Non-pigmented ciliary epithelial cell (primary cell): ENCODE data around the gene CX3CR1.

Experiments used
- DNase-seq: peaks from one replicate; pipeline ENCODE4 v3.0.0-alpha.2; 2010; ENCODE audit warnings: low read depth

The CX3CR1 gene

GRCh38 chr3:39291903-39292329 lies 12.1 kb upstream of the CX3CR1 start:
- no peak for DNase-seq

- no peak for DNase-seq
Observed at GRCh38 chr3:39290255-39290654, 10.4 kb upstream of the CX3CR1 start.

GRCh38 chr3:39289107-39289506 lies 9.3 kb upstream of the CX3CR1 start:
- DNase-seq: no peak

GRCh38 chr3:39288300-39288808 lies 8.5 kb upstream of the CX3CR1 start:
- DNase-seq: peak; percentile 48

- DNase-seq: no peak
Observed at GRCh38 chr3:39287216-39288164, 7.7 kb upstream of the CX3CR1 start.

GRCh38 chr3:39286771-39287170 lies 6.9 kb upstream of the CX3CR1 start:
- DNase-seq: no peak

- DNase-seq: no peak
Observed at GRCh38 chr3:39285332-39285731, 5.5 kb upstream of the CX3CR1 start.

GRCh38 chr3:39284457-39284881 lies 4.6 kb upstream of the CX3CR1 start:
- no peak for DNase-seq

- no peak for DNase-seq
Observed at GRCh38 chr3:39282057-39282456, 2.2 kb upstream of the CX3CR1 start.

GRCh38 chr3:39281533-39281932 lies 1.7 kb upstream of the CX3CR1 start:
- no peak for DNase-seq

GRCh38 chr3:39280571-39280970 lies 735 bp upstream of the CX3CR1 start:
- DNase-seq: no peak

GRCh38 chr3:39278616-39278935 lies 1.3 kb downstream of the CX3CR1 start:
- DNase-seq: no peak

GRCh38 chr3:39277893-39278615 lies 1.8 kb downstream of the CX3CR1 start:
- no peak for DNase-seq

- DNase-seq: no peak
Observed at GRCh38 chr3:39276746-39277145, 3.1 kb downstream of the CX3CR1 start.

GRCh38 chr3:39275963-39276593 lies 3.8 kb downstream of the CX3CR1 start:
- no peak for DNase-seq

GRCh38 chr3:39275052-39275451 lies 4.8 kb downstream of the CX3CR1 start:
- DNase-seq: no peak

GRCh38 chr3:39273119-39273518 lies 6.7 kb downstream of the CX3CR1 start:
- no peak for DNase-seq

- DNase-seq: no peak
Observed at GRCh38 chr3:39272191-39272590, 7.6 kb downstream of the CX3CR1 start.

- DNase-seq: no peak
Observed at GRCh38 chr3:39271363-39271914, 8.4 kb downstream of the CX3CR1 start.

GRCh38 chr3:39269528-39269927 lies 10.3 kb downstream of the CX3CR1 start:
- DNase-seq: no peak

- no peak for DNase-seq
Observed at GRCh38 chr3:39268549-39268900, 11.3 kb downstream of the CX3CR1 start.
